Epidermal melanocyte (primary cell): ENCODE results near the gene PVALEF.
A peak's percentile ranks its signal among the peaks of the same experiment; 100 is the strongest.
"Not testable (repeated sequence)": the region's sequence is repeated elsewhere in the genome, so short reads cannot be mapped to it uniquely, and the experiment has no call there.

Source experiments
- DNase-seq: peaks from one replicate; pipeline ENCODE4 v3.0.0; 2011; ENCODE audit warnings: low spot score; ENCODE audit not compliant: insufficient read length

PVALEF gene

DNA sequence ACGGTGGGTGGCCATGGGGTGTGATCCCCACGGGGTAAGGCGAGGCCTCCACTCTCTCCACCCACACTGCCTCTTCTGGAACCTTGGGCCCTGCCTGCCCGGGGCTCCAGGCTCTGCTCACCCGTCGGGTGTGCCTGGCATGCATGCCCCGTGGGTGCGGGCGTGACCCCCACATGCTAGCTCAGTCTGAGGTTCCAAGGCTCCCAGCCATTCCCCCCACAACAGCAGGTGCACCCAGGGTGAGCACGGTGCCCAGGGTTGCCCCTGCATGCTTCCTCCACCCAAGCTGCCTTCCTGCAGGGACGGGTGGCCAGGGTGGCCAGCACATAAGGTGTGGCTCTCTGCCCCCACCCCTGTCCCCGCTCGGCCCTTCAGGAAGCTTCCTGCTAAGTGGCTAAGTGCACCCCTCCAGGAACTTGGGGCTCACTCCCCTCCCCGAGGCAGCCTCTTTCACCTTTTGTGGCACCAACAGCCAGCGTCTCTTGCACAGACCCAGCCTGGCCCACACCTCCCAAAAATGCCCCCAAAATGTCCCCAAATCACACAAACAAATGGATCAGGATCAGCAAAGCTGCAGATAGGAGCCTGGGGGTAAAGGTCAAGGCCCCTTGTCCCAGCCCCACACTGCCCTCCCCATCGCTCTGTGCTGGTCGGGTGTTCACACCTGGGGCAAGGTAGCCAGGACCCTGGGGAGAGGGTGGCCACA lies 21.4 kb upstream of the PVALEF start:
- DNase-seq, result no peak

DNA sequence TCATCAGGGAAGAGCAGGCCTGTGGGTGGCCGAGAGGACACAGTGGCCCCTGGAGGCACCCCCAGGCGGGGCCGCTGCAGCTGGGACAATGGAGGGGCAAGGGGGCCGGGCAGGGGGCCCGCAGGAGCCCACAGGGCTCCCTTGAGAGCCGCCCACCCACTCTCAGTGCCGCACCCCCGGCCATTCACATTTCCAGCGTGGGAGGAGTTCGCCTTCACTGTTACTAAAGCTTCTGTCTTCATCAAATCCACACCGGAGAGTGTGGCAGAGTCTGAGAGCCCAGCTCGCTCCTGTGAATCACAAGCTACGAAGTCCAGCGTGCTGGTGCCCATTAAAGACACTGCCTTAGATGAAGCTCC lies 20.9 kb upstream of the PVALEF start:
- DNase-seq, result no peak

DNA sequence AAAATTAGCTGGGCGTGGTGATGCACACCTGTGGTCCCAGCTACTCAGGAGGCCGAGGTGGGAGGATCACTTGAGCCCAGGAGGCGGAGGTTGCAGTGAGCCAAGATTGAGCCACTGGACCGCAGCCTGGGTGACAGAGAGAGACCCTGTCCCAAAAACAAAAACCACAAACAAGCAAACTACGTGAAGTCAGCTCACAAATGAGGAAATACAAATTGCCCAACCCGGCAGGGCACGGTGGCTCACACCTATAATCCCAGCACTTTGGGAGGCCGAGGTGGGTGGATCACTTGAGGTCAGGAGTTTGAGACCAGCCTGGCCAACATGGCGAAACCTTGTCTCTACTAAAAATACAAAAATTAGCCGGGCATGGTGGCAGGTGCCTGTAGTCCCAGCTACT lies 19.1 kb upstream of the PVALEF start:
- DNase-seq, result not testable (repeated sequence)

DNA sequence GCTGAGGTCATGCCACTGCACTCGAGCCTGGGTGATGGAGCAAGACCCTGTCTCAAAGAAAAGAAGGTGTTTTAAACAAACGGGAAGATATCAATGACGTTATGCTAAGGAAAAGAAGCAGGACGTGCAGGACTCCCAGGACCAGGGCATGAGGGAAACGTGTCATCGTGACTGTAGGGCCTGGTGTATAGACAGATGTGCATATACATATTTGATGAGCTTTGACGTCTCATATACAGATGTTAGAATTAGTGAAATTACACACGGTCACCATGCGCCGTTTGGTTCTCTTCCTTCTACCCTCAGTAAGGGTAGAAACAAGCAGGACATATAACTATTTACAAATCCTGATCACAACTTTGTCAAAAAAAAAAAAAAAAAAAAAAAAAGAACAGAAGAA lies 17.6 kb upstream of the PVALEF start:
- DNase-seq, result no peak

DNA sequence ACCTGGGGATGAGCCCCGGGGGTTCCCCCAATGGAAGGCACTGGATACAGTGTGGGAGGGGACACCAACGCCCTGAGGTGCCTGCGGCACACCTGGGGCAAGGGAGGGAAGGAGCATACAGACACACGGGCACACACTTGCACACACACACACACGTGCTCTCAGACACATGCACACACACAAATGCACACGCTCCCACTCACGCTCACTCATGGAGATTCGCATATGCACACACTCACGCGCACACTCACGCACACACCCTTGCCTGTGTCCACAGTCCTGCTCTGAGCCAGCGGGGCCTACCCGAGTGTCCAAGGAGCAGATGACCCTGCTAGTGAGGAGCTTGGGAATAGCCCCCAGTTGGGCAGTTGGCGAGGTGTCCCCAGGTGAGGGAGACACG lies 16.7 kb upstream of the PVALEF start:
- no peak for DNase-seq

DNA sequence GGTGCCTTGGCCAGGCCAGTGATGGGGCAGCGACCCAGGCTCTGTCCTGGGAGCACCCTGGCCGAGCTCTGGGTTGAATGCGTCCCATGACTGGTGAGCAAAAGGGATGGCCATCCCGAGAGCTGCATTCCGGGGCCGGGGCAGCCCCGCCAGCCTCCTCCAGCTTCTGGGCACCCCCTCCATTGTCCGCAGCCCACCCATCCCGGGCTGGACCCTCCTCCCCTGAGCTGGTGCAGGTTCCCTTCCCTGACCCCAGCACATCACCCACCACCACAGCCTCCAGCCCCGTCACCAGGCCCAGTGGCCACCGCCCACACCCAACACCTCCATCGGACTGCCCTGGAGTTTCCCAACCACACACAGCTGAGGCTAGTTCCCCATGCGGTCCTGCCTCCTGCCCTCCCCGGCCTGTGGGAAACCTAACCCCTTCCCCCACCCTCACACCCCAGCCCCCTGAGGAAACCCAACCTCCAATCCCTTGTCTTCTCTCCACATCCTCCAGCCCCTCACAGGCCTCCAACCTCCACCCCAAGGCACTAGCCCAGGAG lies 16.2 kb upstream of the PVALEF start:
- no peak for DNase-seq

DNA sequence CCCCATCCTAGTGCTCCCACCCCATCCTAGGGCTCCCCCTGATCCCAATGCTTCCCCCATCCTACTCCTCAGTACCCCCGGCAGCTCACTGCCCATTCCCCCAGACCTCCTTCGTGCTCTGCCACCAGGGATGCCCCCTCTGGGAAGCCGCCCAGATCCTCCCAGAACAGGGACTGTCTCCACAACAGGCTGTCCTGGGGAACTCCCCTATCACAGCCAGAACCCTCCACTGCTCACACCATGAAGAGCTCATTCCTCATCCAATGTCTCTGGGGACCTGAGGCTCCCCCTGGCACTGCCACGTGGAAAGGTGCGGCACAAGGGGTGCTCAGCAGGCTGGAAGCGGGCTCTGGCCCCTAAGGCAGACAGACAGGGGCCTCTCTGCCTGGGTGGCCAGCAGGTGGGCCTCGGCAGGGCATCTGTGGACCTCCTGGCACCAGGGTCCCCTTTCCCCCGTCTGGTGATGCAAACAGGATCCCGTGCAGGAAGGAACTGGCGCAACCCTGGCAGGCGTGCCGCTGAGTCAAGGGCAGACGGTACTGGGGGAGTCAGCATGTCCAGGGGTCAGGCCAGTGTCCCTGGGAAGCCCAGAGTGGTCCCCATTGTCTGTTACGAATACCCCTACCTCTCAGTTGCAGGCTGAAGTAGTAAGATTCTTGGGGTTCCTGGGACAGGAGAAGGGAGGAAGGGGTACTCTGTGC lies 14.8 kb upstream of the PVALEF start:
- DNase-seq, result no peak

DNA sequence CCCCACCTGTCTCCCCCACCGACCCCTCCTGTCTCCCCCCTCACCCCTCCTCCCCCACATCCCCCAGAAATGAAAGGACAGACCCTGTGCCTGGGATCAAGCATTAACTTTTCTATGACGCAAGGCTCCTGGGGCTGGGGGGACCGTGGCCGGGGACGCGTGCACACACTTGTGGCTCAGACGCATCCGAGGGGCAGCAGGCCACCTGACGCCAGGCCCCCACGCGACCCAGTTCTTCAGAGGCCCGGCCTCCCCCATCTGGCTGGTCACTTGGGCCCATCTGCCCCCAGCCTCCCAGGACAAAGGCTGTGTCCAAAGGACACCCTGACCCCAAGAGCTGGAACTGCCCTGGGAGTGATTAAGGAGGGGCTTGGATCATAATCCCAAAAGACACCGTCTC lies 14.0 kb upstream of the PVALEF start:
- DNase-seq, result no peak

DNA sequence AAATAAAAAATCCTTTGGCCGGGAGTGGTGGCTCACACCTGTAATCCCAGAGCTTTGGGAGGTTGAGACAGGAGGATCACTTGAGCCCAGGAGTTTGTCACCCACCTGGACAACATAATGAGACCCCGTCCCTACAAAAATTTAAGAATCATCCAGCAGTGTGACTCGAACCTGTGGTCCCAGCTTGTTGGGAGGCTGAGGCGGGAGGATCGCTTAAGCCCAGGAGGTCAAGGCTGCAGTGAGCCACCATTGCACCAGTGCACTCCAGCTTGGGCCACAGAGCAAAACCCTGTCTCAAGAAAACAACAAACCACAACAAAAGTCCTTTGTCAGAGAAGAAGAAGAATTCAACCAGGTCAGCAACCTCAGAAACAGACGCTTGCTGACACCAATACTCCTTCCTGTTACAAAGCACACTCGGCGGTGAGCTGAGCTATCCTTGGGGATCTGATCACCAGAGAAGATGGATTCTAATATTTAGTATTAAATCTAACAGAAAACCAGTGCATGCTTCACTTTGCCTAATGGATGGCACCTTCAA lies 12.9 kb upstream of the PVALEF start:
- no peak for DNase-seq

DNA sequence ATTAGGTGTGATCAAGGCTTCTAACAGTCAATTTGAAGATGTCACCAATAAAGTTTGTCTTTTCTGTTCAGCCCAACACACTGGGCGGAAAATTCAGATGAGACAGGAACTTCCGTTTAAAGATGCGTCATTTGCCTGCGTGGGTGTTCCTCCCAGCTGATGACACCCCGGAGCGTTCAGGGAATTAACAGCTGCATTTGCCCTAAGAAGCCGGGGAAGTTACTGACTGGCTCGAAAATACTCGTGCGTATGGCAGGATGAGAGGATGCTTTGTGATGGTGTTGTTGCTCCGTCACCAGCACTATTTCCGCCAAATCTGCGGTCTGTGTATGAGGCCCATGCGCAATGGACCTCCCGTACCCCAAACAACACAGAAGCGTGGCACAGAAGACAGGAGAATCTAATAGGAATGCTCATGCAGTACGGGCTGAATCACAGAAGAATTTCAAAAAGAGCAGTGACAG lies 11.9 kb upstream of the PVALEF start:
- DNase-seq, result peak; percentile 95

DNA sequence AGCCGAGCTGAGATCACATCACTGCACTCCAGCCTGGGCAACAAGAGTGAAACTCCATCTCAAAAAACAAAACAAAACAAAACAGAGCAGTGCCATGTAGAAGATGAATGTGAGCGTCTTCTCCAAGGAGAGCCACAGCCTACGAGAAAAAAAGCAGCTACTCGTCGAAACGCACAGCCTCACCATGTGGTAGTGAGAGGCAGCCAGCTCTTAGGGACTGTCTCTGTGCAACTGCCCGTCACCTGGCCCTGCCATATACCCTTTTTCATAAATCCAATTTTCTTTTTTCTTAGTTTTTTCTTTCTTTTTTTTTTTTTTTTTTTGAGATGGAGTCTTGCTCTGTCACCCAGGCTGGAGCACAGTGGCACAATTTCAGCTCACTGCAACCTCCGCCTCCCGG lies 11.3 kb upstream of the PVALEF start:
- not testable (repeated sequence) for DNase-seq

DNA sequence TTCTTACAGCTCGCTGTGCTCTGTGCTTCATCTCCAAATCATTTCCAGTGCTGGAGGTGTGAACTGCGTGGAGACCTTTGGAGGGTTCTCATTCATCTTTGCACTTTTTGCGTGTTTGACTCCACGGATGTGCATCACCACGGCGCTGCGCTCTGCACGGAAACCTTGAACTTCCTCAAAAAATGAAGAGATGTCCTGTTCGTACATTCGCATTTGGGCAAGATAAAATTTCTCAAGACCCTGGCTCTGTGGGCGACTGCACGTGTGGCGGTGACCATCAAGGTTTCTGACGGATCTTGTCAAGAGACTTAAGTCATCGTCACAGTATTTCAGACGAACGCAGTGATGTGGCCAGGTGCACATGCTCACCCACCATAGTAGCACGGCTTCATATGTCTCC lies 10.3 kb upstream of the PVALEF start:
- no peak for DNase-seq

DNA sequence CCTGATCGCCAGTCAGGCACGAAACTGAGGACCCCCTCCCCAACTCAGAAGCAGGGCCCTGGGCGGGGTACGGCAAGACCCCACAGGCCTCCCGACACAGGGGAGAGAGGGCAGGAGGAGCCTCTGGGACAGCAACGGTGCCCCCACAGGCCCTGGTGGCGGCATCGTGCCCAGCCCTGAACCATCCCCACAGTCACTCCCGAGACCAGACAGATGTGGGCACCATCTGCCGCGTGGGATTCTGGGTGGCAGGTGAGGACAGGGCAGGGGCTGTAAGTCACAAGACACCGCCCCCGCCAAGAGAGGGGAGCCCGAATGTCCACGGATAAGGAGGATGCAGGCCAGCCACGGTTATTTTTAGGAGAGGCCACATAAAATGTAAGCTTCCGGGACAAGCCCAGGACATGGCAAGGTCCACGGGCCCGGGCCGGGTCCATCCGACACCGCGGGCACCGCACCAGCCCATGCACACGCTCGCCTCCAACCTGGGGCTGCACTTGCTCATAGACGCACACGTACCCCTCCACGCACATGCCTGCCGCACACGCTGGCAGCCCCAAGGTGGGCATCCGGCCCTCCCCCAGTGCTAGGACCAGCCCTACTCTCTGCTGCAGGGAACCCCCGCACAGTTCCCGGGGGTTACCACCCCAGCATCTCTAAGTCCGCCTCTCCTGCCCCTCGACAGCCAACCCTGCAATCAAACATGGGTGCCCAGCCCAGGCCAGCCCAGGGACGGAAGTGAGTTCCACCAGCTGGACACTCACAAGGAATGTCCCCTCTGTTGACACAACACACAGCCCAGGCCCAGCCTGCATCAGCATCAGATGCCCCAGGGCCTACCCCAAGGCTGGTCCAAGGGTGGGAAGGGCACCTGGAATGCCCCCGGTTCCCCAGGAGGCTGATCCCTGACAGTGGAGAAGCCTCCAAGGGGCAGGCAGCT lies 8.2 kb upstream of the PVALEF start:
- no peak for DNase-seq

DNA sequence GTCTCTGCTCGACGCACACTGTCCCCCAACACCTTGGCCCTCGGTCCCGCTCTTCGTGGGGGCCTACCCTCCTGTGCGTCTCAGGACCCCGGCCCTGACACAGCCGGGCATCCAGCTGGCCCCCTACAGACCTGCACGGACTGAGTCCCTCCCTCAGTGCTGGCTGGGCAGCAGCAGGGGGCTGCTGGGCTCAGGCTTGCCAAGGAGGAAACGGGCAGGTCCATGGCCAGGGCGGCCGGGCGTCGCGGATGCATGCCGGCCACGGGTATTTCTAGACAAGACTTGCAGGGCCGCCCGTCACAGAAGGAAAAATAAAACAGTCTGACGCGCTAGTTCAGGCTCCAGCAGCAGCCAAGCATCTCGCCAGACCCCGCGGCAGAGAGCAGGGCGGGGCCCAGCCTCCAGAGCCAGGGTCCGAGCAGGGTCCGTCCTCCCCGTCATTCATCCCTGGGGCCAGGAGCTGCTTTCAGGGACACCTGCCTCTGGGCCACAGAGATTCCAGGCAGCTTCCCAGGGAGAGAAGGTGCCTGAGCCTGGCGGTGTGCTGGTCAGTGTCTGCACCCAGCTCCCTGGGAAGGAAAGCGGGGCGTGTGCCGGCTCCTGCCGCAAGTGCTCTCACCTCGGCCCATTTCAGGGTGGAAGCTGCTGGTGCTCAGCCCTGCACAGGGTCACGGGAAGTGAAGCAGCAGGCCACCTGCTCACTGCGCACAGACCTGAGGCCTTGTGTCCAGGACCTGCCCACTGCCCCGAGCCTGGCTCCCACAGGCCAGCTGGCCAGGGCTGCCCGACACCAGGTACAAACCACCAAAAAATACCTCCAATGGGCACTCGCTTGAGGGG lies 7.2 kb upstream of the PVALEF start:
- no peak for DNase-seq

DNA sequence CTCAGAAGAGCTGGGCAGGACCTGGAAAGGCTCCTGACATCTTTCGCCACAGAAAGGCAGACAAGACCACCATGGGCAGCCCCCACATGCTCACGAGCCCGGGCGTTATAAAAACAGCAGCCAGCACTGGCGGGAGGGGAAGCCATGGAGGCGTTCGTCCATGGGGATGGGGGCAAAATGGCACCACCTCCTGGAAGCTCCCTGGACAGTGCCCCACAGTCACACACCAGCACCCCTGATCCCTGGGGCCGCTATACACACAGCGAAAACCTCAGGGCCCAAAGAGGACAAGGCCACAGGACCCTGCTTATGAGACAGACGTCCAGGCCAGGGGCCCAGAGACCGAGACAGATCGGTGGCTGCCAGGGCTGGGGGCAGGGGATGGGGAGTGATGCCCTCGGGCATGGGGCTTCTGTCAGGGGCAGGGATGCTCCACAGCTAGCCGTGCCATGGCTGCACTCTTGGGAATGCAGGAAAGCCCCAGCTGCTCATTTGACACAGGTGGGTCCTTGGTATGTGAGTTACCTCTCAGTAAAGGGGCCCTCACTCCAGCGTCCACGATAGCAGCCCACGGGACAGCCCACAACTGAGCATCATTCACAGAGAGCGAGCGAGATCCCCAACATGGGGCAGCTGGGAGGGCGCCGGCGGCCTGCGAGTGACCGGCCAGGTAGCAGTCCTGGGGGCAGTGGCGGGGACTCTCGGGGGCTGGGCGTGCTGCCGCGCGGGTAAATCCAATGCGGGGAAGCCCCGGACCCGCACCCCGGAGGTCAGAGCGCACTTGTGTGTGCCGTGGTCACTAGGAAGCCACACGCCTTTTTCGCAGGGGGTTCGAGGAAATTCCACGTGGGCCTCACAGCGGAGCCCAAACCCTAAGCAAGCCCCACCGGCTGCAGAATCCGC lies 6.4 kb upstream of the PVALEF start:
- DNase-seq, result no peak

DNA sequence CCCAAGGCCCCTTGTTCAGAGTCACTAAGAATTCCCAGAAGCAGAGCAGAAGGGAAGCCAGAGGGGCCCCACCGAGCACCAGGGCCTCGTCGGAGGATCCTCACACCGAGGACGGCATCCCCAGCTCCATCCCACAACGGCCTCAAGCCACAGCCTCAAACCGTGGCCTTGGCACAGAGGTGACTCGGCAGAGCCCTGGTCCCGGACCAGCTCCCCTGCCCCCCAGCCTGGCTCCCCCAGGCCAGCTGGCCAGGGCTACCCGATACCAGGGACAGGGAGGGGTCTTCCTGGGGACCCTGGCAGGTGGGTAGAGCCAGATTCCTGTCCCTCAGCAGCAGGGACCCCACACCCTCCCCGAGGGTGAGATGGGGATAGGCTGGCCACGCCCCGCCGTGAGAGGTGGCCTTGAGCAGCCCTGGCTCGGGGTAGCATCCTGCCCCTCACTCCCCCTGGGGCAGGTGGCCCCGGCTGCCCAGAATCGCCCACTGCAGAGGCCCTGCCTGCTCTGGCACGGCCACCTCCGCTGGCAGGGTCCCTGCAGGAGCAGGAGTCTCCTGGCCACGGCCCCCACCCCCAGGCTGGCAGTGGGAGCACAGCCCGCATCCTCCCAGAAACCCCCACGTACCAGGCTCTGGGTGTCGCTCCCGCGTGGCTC lies 5.6 kb upstream of the PVALEF start:
- no peak for DNase-seq

DNA sequence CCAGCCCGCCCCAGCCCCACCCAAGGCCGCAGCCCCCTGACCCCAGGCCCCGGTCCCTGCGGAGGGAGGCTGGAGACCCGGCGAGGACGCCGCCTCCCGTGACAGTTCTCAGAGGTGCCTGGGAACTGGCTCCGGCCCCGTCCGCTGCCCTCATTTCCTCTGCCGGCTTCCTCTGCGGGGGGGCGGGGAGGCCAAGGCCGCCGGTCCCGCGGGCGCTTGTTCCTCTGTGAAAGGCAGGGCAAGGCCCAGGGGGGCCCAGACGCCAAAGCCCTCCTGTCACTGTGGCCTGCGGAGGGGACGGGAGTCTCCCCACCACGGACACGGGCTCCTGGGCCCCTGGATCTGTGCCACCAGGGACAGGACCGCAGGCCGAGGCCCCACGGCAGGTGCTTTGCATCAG lies 5.0 kb upstream of the PVALEF start:
- DNase-seq, result no peak

DNA sequence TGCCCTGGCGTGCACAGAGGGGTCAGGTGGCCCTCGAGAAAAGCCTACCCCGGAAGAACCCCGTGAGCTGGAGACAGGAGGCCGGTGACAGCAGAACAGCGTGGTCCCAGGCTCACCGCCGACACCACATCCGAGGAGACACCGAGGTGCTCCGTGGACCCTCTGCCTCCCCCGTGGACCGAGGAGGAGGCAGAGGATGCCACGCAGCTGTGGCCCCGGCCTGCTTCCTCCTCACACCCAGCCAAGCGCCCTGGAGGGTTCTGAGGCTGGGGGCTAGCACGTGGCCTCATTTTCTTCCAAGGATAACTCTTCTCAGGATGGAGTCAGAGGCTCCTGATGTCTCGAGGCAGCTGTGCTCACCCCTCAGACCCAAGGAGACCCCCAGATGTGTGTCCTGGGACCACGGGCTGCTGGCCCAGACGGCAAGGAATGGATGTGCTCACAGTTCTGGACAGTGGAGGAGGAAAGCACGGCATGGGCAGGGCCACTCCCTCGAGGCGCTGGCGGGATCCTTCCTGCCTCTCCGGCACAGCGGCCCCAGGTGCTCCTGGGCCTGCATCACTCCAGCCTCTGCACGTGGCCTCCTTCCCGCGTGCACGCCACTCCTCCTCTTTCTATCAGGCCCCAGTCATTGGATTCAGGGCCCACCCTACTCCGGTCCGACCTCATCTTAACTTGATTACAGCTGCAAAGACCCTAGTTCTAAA lies 4.4 kb upstream of the PVALEF start:
- no peak for DNase-seq
